HTR-8/SVneo (cell line): Measurements from ENCODE around the gene TSC22D2.

Experiments
- DNase-seq: peaks from one replicate; pipeline ENCODE4 v3.0.0; 2011; ENCODE audit warnings: low spot score, mixed read lengths; ENCODE audit not compliant: insufficient read length
- FAIRE-seq: peaks from 2 replicates; lab custom pipeline; 2011; peaks lifted over from hg19 to GRCh38; lab: Jason Lieb, UNC

Gene TSC22D2

GRCh38 chr3:150439657-150440056 is 31.6 kb downstream of the TSC22D2 start:
- FAIRE-seq (no peak), DNase-seq (no peak)

GRCh38 chr3:150443331-150443741 is 35.2 kb downstream of the TSC22D2 start:
- FAIRE-seq (no peak), DNase-seq (no peak)

- FAIRE-seq: no peak
- DNase-seq: no peak
Observed at GRCh38 chr3:150444371-150444770, 36.3 kb downstream of the TSC22D2 start.

- FAIRE-seq (no peak), DNase-seq (no peak)
Observed at GRCh38 chr3:150446470-150446977, 38.4 kb downstream of the TSC22D2 start.

- no peak for DNase-seq
- FAIRE-seq: no peak
Observed at GRCh38 chr3:150447084-150447483, 39.0 kb downstream of the TSC22D2 start.

- no peak for FAIRE-seq
Observed at GRCh38 chr3:150447631-150448465, 39.8 kb downstream of the TSC22D2 start.

GRCh38 chr3:150449169-150449721 is 41.1 kb downstream of the TSC22D2 start:
- no peak for FAIRE-seq
- DNase-seq: peak; percentile 20

More at GRCh38 chr3:150447631-150448465, 39.8 kb downstream of the TSC22D2 start:
- no peak for DNase-seq

- DNase-seq (no peak), FAIRE-seq (no peak)
Observed at GRCh38 chr3:150450916-150451315, 42.8 kb downstream of the TSC22D2 start.

GRCh38 chr3:150451329-150452048 is 43.4 kb downstream of the TSC22D2 start:
- DNase-seq (no peak), FAIRE-seq (no peak)

GRCh38 chr3:150453353-150453752 is 45.3 kb downstream of the TSC22D2 start:
- no peak for DNase-seq
- FAIRE-seq: no peak

GRCh38 chr3:150454085-150454484 is 46.0 kb downstream of the TSC22D2 start:
- DNase-seq: no peak
- no peak for FAIRE-seq

GRCh38 chr3:150454622-150455021 is 46.5 kb downstream of the TSC22D2 start:
- DNase-seq (no peak), FAIRE-seq (no peak)

- DNase-seq (no peak), FAIRE-seq (no peak)
Observed at GRCh38 chr3:150455341-150455740, 47.2 kb downstream of the TSC22D2 start.

- DNase-seq: no peak
- no peak for FAIRE-seq
Observed at GRCh38 chr3:150458001-150458400, 49.9 kb downstream of the TSC22D2 start.

GRCh38 chr3:150460484-150460883 is 52.4 kb downstream of the TSC22D2 start:
- no peak for DNase-seq
- FAIRE-seq: no peak

- DNase-seq (no peak), FAIRE-seq (no peak)
Observed at GRCh38 chr3:150461399-150461798, 53.3 kb downstream of the TSC22D2 start.

- DNase-seq: peak; percentile 17
- FAIRE-seq: no peak
Observed at GRCh38 chr3:150462108-150462507, 54.0 kb downstream of the TSC22D2 start.

- no peak for DNase-seq
- no peak for FAIRE-seq
Observed at GRCh38 chr3:150464684-150465083, 56.6 kb downstream of the TSC22D2 start.

- DNase-seq (no peak), FAIRE-seq (no peak)
Observed at GRCh38 chr3:150467381-150467780, 59.3 kb downstream of the TSC22D2 start.

GRCh38 chr3:150469031-150469930 is 61.2 kb downstream of the TSC22D2 start:
- FAIRE-seq (peak; percentile 83), DNase-seq (peak; percentile 84)
